Transverse colon (tissue), 4 donors: ENCODE measurements around the gene KCNJ10.

Experiments used
- EP300 ChIP-seq: sonication (generic); formaldehyde crosslinking; IDR thresholded peaks from one replicate; pipeline ENCODE4 v1.6.1; 2017; ENCODE audit warnings: antibody characterized with exemption, low read depth
- POLR2A ChIP-seq: fragments of 450-650 bp; IDR thresholded peaks from one replicate; pipeline ENCODE4 v1.6.1; 2016; ENCODE audit warnings: antibody characterized with exemption, mild to moderate bottlenecking, moderate library complexity
- POLR2AphosphoS5 ChIP-seq, 3 donors: sonication (generic); formaldehyde crosslinking; IDR thresholded peaks; one replicate each; pipeline ENCODE4 v1.6.1; 2016; ENCODE audit warnings: antibody characterized with exemption in 3 of 3
- TF ChIP-seq, protein P1 (sequence below), 5 experiments: fragments of 200-600 bp in 3 of 5; fragments of 450-650 bp in 2 of 5; sonication (generic) in 3 of 5; IDR thresholded peaks; 1 replicate in 2 of 5; 2 replicates in 3 of 5; pipeline ENCODE4 v1.5.1; 2016 to 2017; ENCODE audit warnings: antibody characterized with exemption in 5 of 5, inconsistent platforms in 3 of 5, mild to moderate bottlenecking in 2 of 5, moderate library complexity in 1 of 5

DNA sequence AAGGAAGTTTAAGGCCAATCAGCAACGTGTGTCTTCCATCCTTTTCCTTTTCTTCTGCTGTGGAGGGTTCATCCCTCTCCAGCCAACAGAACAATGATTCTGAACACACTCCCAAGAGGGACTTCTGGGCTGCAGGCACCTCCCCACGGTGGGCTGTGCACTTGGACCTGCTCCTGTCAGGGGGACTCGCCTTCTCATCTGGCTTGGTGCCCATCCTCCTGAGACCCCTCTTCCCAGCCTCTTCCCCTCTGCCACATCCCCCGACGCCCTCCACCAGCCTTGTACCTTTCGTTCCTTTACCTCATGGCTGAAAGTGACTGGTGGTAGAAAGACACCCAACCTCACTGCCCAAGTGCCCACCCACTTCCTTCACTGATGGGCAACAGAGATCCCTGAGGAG lies 89.9 kb downstream of the KCNJ10 start:
- TF ChIP-seq EP300 (no peak), POLR2A (no peak), POLR2AphosphoS5 (IDR thresholded peaks at IDR 0.05) (no peak)
- TF ChIP-seq, protein P1, sequence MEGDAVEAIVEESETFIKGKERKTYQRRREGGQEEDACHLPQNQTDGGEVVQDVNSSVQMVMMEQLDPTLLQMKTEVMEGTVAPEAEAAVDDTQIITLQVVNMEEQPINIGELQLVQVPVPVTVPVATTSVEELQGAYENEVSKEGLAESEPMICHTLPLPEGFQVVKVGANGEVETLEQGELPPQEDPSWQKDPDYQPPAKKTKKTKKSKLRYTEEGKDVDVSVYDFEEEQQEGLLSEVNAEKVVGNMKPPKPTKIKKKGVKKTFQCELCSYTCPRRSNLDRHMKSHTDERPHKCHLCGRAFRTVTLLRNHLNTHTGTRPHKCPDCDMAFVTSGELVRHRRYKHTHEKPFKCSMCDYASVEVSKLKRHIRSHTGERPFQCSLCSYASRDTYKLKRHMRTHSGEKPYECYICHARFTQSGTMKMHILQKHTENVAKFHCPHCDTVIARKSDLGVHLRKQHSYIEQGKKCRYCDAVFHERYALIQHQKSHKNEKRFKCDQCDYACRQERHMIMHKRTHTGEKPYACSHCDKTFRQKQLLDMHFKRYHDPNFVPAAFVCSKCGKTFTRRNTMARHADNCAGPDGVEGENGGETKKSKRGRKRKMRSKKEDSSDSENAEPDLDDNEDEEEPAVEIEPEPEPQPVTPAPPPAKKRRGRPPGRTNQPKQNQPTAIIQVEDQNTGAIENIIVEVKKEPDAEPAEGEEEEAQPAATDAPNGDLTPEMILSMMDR (IDR thresholded peaks at IDR 0.05) = no peak
